ENCODE data around the gene TMEM185A.
A peak's percentile ranks its signal among the peaks of the same experiment; 100 is the strongest.
"Not testable (repeated sequence)": the region's sequence is repeated elsewhere in the genome, so short reads cannot be mapped to it uniquely, and the experiment has no call there.

The TMEM185A gene

GRCh38 chrX:149628768-149629167, 2.8 kb downstream of the TMEM185A start:
- no peak overlapping the region for H3K4me3 ChIP-seq (ENCODE audit: low read depth, low read length)
- DNase-seq (ENCODE audit: low read depth): no peak

DNA sequence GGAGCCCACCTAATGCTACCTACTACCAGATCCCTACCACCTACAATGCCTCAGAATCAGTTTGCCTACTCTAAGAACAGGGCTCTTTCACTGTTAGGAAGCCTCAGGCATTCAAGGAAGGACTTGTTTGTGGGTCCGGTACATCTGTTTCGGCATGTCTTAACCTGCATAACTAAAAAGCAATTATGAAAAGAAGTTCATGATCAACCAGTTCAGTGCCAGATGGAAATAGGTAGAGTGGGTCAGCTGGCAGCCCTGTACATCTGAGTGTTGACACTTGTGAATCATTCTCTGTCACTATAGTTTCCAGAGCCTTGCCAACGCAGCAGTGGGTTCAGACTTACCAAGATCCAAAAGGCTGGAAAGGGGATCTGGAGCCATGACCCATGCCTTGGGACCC, 3.3 kb downstream of the TMEM185A start:
- no peak for DNase-seq (ENCODE audit: low read depth)
- no peak overlapping the region for H3K4me3 ChIP-seq (ENCODE audit: low read depth, low read length)

DNA sequence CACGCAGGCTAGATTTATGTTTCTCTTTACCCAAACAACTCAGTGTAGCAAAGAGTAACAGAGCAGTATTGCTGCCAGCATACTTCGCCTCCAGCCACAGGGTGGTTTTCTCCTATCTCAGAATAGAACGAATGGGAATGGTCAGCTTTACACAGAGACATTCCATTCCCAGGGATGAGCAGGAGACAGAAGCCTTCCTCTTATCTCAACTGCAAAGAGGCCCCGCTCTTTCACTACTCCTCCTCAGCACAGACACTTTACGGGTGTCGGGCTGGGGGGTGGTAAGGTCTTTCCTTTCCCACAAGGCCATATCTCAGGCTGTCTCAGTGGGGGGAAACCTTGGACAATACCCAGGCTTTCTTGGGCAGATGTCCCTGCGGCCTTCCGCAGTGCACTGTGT, 4.8 kb downstream of the TMEM185A start:
- not testable (repeated sequence) for H3K4me3 ChIP-seq (ENCODE audit: low read depth, low read length); DNase-seq (ENCODE audit: low read depth)

- not testable (repeated sequence) for H3K4me3 ChIP-seq (ENCODE audit: low read depth, low read length); DNase-seq (ENCODE audit: low read depth)
These were observed 11.9 kb downstream of the TMEM185A start for GRCh38 chrX:149619662-149620061.

DNA sequence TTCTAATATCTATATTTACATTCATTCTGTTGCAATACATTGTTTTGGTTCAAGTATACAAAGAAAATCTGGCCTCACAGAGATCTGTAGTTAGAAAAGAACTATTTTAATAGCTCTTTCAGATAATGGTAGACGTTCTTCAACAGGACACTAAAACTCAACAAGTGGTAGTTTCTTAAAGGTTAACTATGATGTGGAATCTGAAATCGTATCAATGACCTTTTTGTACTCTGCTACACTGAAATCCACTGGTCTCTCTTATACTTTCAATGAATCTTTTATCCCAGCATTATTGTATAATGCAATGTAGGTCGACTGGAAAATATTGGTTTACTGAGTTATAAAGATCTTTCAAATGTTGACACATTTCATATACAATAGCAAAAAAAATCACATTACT, 12.7 kb downstream of the TMEM185A start:
- DNase-seq (ENCODE audit: low read depth): no peak
- no peak overlapping the region for H3K4me3 ChIP-seq (ENCODE audit: low read depth, low read length)

DNA sequence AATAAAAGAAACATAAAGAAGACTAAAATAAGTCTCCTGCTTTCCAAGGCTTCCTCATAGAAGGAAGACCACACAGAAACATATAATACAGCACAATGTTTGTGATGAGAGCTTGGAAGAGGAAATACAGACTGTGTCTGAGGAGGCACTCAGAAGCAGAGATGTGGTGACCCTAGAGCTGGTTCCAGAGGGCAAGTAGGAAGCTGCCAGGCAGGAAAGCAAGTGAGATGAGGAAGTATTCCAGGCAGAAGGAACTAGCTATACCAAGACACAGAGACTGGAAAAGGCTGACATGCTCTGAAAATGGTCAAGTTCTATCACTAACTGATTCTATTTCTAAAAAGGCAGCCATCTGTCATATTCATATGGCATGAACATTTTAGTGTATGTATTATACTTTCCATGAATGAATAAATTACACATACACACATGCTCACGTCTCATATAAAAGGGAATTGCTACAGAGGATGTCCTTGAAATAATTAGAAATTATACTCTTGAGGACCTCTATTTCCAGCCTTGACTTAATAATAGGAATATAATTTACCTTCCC, 19.9 kb downstream of the TMEM185A start:
- DNase-seq (ENCODE audit: low read depth): no peak
- no peak overlapping the region for H3K4me3 ChIP-seq (ENCODE audit: low read depth, low read length)

- no peak overlapping the region for H3K4me3 ChIP-seq (ENCODE audit: low read depth, low read length)
- DNase-seq (ENCODE audit: low read depth): no peak
These were observed 21.1 kb downstream of the TMEM185A start for GRCh38 chrX:149610511-149610910.

GRCh38 chrX:149607699-149608098, 23.9 kb downstream of the TMEM185A start:
- no peak for DNase-seq (ENCODE audit: low read depth)

DNA sequence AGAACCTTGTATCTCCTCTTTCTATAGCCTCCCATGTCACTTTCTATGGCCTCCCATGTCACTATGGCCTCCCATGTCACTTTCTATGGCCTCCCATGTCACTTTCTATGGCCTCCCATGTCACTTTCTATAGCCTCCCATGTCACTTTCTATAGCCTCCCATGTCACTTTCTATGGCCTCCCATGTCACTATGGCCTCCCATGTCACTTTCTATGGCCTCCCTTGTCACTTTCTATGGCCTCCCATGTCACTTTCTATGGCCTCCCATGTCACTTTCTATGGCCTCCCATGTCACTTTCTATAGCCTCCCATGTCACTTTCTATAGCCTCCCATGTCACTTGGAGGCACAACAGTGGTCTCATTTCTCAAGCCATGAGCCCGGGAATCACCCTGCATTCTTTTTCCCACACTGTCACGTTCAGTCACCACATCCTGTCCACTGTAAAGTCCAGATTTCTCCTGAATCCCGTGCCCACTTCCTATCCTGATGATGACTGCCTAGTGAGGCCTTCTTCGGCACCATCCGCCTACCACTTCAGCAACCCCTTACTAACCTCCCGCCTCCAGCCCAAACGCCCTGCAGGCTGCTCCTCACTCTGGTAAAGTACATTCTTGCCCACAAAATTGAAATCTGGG, 26.2 kb downstream of the TMEM185A start:
- not testable (repeated sequence) for DNase-seq (ENCODE audit: low read depth); H3K4me3 ChIP-seq (ENCODE audit: low read depth, low read length)

More at GRCh38 chrX:149607699-149608098, 23.9 kb downstream of the TMEM185A start:
- H3K4me3 ChIP-seq (ENCODE audit: low read depth, low read length): no peak overlapping the region

GRCh38 chrX:149598603-149599002, 33.0 kb downstream of the TMEM185A start:
- H3K4me3 ChIP-seq (ENCODE audit: low read depth, low read length); DNase-seq (ENCODE audit: low read depth): not testable (repeated sequence)

DNA sequence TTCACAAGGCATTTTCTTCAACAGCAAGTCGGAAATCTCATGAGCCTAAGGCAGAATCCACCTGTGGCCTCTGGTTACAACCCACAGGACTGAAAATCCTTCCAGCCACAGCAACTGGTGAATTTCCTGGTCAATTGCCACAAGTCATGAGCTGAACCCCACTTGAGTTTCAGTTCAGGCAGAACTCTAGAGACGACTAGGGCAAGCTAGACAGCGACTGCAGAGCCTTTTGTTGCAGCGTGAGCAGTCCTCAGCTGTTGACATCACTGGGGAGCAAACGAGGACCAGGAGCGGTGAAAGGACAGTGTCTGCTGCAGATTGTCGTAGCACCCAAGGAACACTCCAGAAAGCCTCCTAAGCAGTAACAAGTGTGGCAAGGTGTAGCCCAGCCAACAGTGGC, 35.6 kb downstream of the TMEM185A start:
- DNase-seq (ENCODE audit: low read depth); H3K4me3 ChIP-seq (ENCODE audit: low read depth, low read length): not testable (repeated sequence)

DNA sequence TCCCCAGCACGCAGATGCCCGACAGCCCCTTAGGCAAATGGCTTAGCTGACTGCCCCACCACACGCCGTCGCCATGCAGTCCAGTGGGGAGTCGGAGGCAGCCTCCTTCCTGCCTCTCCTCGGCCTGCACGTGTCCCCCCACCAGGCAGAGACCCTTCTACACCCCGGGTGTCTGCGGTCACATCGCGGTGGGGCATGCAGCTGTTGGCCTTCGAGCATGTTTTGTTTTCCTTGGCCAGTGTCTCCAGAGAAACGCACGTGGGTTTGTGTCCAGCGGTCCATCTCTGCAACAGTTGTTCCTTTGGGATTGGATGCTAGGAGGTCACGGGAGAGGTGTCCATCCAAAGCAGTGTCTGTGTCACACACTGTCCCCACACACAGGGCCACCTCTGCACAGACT, 36.4 kb downstream of the TMEM185A start, which contains the start of gene HSFX2:
TSS of gene HSFX2 (minus strand) at position 101 of the 400 bp plus-strand sequence. CDS start 614 bp downstream, outside the sequence.
- not testable (repeated sequence) for H3K4me3 ChIP-seq (ENCODE audit: low read depth, low read length); DNase-seq (ENCODE audit: low read depth)

DNA sequence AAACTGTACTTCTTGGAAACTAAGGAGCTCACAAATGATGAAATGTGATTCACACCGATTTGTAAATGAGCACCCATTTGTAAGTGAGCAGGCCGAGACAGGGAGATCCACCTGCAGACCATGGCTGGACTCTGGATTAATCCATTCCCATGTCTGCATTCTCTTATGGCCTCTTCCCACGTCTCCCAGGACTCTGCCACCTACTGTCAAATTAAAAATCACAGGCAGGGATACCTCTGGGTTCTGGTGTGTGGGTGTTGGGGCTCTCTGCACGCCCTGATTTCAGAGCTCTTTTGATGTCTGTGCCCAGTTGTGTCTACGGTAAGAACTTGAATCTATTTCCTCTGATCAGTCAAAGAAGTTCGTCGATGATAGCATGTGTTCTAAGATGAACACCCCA, 40.6 kb downstream of the TMEM185A start:
- DNase-seq (ENCODE audit: low read depth); H3K4me3 ChIP-seq (ENCODE audit: low read depth, low read length): not testable (repeated sequence)

DNA sequence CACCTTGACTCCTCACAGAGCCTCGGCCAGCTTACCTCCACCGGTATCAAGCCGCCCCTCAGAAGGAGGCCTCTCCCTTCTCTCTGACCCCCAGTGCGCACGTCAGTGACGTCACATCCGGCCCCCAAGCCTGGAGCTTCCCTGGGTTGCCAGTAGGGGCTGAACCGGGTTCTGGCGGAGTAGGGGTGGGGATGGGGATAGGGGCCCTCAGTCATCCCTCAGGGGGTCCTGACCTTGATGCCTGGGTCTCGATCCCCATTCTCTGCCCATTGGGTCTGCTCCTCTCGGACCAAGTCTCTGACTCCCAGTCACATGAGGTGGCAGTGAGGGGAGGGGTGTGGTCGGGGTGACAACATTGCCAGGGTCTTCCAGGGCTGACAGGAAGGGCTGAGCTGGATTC, 44.2 kb downstream of the TMEM185A start, which contains the start of gene MAGEA9B:
TSS of gene MAGEA9B (minus strand) at position 101 of the 400 bp plus-strand sequence. CDS start 4,280 bp downstream, outside the sequence.
- DNase-seq (ENCODE audit: low read depth); H3K4me3 ChIP-seq (ENCODE audit: low read depth, low read length): not testable (repeated sequence)

GRCh38 chrX:149585631-149586030, 46.0 kb downstream of the TMEM185A start:
- DNase-seq (ENCODE audit: low read depth): not testable (repeated sequence)

DNA sequence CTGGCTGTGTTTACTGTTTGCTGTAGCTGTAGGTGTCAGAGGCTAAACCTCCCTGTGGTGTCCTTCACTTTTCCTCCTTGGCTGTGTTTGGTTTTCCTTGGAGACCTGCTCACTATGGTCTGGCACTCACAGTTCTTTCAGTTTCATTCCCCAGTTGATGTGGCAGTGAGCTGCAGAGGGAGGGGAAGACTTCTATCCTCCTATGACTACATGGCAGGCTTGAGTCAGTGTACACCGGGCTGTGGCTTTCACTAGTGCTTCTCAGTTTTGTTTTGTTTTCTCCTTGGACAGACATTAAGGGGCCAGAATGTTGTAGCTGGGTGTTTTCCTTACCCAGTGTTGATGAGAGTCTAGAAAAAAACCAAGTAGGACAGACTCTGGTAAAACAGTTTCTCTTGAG, 58.1 kb downstream of the TMEM185A start:
- not testable (repeated sequence) for DNase-seq (ENCODE audit: low read depth); H3K4me3 ChIP-seq (ENCODE audit: low read depth, low read length)

More at GRCh38 chrX:149585631-149586030, 46.0 kb downstream of the TMEM185A start:
- not testable (repeated sequence) for H3K4me3 ChIP-seq (ENCODE audit: low read depth, low read length)

DNA sequence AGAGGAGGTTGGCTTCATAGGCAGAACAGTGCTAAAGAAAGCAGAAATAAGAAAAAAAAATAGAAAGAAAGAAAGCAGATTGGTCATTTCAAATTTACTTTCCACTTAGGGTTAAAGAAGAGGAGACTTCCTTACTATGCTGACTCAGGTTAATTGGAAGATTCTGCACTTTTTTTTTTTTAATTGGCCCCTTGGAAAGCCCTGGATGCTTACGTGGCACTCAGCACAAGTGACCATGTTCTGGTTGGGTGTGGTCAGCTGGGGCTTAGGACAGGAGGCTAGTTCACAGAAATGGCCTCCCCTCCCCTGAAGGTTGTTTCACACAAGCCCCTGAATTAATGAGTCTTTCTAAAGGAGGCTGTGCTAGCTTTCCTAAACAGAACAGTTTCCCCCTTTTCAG, 58.8 kb downstream of the TMEM185A start:
- H3K4me3 ChIP-seq (ENCODE audit: low read depth, low read length): no peak overlapping the region
- no peak for DNase-seq (ENCODE audit: low read depth)

DNA sequence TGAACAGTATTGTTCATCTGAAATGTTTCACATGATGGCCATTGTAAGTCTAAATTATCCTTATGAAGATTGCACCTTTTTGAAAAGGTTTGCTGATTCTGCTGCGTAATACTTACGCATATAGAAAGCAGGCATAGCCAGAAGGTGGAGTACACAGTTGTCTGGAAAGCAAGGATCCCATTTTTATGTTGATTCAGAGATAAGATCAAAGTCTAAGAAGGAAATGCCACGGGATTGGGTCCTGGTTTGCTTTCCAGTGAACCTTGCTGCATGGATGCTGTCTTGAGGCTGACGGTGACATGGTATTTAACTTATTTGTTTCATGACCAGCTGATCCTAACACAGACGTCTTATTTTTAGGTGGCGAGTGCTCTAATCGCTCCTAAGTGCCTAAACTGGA, 59.8 kb downstream of the TMEM185A start:
- no peak overlapping the region for H3K4me3 ChIP-seq (ENCODE audit: low read depth, low read length)
- DNase-seq (ENCODE audit: low read depth): no peak

- H3K4me3 ChIP-seq (ENCODE audit: low read depth, low read length): no peak overlapping the region
- peak; percentile 52 for DNase-seq (ENCODE audit: low read depth)
These were observed 60.9 kb downstream of the TMEM185A start for GRCh38 chrX:149570668-149571067.

GRCh38 chrX:149569770-149570169, 61.8 kb downstream of the TMEM185A start:
- no peak for DNase-seq (ENCODE audit: low read depth)
- H3K4me3 ChIP-seq (ENCODE audit: low read depth, low read length): no peak overlapping the region

- H3K4me3 ChIP-seq (ENCODE audit: low read depth, low read length): no peak overlapping the region
- DNase-seq (ENCODE audit: low read depth): no peak
These were observed 62.8 kb downstream of the TMEM185A start for GRCh38 chrX:149568701-149569296.
